ENCODE measurements around the gene TNFAIP2. TPM values are rescaled to one million over a fixed set of nuclear protein-coding genes. Genes with fewer than 3 reads are reported as not detected.

The TNFAIP2 gene
- total and polyA plus RNA-seq, 4 donors, result 65.6 to 519 (median 226) TPM

GRCh38 chr14:103177376-103177775, 54.1 kb downstream of the TNFAIP2 start:
- Histone ChIP-seq H3K36me3 (ENCODE audit: control insufficient read depth in 4 of 4, insufficient read depth in 4 of 4, low read length in 4 of 4) (no peaks in the 10 kb centered on the region), H3K27ac (ENCODE audit: low read depth in 1 of 2, low read length in 1 of 2) (no peak overlapping the region), H3K27me3 (ENCODE audit: control insufficient read depth in 3 of 3, insufficient read depth in 3 of 3, low read length in 2 of 3) (no peaks in the 10 kb centered on the region), H3K4me3 (no peak overlapping the region), H3K4me1 (ENCODE audit: control insufficient read depth in 5 of 5, insufficient read depth in 5 of 5, low read length in 5 of 5) (peaks cover 0 to 5% (median 0%) of the 10 kb centered on the region in 5 donors), H3K9ac (ENCODE audit: insufficient read depth in 1 of 2, low read length in 2 of 2) (no peak overlapping the region), H3K9me3 (ENCODE audit: control insufficient read depth in 4 of 4, insufficient read depth in 3 of 4, low read length in 3 of 4) (peaks cover 0 to 11% (median 4%) of the 10 kb centered on the region in 4 donors)
- no peak for ATAC-seq (ENCODE audit: insufficient read depth, low FRiP score)
- TF ChIP-seq, protein P1, sequence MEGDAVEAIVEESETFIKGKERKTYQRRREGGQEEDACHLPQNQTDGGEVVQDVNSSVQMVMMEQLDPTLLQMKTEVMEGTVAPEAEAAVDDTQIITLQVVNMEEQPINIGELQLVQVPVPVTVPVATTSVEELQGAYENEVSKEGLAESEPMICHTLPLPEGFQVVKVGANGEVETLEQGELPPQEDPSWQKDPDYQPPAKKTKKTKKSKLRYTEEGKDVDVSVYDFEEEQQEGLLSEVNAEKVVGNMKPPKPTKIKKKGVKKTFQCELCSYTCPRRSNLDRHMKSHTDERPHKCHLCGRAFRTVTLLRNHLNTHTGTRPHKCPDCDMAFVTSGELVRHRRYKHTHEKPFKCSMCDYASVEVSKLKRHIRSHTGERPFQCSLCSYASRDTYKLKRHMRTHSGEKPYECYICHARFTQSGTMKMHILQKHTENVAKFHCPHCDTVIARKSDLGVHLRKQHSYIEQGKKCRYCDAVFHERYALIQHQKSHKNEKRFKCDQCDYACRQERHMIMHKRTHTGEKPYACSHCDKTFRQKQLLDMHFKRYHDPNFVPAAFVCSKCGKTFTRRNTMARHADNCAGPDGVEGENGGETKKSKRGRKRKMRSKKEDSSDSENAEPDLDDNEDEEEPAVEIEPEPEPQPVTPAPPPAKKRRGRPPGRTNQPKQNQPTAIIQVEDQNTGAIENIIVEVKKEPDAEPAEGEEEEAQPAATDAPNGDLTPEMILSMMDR (IDR thresholded peaks at IDR 0.05; ENCODE audit: control extremely low read depth, extremely low read depth), result no peak
- WGBS, 2 donors, result 81 to 89% methylated on average over 7 of the region's 7 CpGs
- DNase-seq, result no peak

DNA sequence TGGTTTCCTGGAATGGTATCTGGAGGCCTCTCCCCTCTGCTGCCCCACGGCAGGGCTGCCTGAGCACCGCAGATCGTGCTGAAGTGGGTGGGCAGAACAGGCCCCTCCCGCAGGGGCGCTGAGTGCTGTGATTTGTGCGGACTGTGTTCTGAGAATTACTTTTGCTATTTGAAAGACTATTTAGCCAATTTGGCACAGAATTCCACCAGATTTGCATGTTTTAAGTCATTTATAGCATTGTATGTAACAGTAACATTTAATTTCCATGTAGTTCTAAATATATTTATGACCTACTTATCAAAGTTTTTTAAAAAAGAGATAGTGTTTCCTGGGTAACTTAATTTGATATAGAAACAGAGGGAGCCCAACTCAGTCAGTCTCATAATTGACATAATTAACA, 55.3 kb downstream of the TNFAIP2 start:
- whole genome bisulfite sequencing, 2 donors, result 70 to 85% methylated on average over 6 of the region's 6 CpGs
- no peak overlapping the region for H3K27ac ChIP-seq (ENCODE audit: low read depth in 1 of 2, low read length in 1 of 2)
- H3K36me3 ChIP-seq (ENCODE audit: control insufficient read depth in 4 of 4, insufficient read depth in 4 of 4, low read length in 4 of 4), result no peaks in the 10 kb centered on the region
- peaks cover 0 to 5% (median 0%) of the 10 kb centered on the region in 5 donors for H3K4me1 ChIP-seq (ENCODE audit: control insufficient read depth in 5 of 5, insufficient read depth in 5 of 5, low read length in 5 of 5)
- no peaks in the 10 kb centered on the region for H3K27me3 ChIP-seq (ENCODE audit: control insufficient read depth in 3 of 3, insufficient read depth in 3 of 3, low read length in 2 of 3)
- no peak overlapping the region for H3K4me3 ChIP-seq
- no peak for ATAC-seq (ENCODE audit: insufficient read depth, low FRiP score)
- H3K9me3 ChIP-seq (ENCODE audit: control insufficient read depth in 4 of 4, insufficient read depth in 3 of 4, low read length in 3 of 4), result peaks cover 0 to 11% (median 4%) of the 10 kb centered on the region in 4 donors
- no peak for DNase-seq
- no peak overlapping the region for H3K9ac ChIP-seq (ENCODE audit: insufficient read depth in 1 of 2, low read length in 2 of 2)
- TF ChIP-seq, protein P1 (IDR thresholded peaks at IDR 0.05; ENCODE audit: control extremely low read depth, extremely low read depth), result no peak

- H3K4me3 ChIP-seq, result no peak overlapping the region
- peaks cover 0 to 5% (median 0%) of the 10 kb centered on the region in 5 donors for H3K4me1 ChIP-seq (ENCODE audit: control insufficient read depth in 5 of 5, insufficient read depth in 5 of 5, low read length in 5 of 5)
- no peak overlapping the region for H3K9ac ChIP-seq (ENCODE audit: insufficient read depth in 1 of 2, low read length in 2 of 2)
- TF ChIP-seq, protein P1 (IDR thresholded peaks at IDR 0.05; ENCODE audit: control extremely low read depth, extremely low read depth), result no peak
- DNase-seq, result peak in 1 of 3 donors; percentile 27
- no peak overlapping the region for H3K27ac ChIP-seq (ENCODE audit: low read depth in 1 of 2, low read length in 1 of 2)
- ATAC-seq (ENCODE audit: insufficient read depth, low FRiP score), result peak; percentile 82
- H3K9me3 ChIP-seq (ENCODE audit: control insufficient read depth in 4 of 4, insufficient read depth in 3 of 4, low read length in 3 of 4), result peaks cover 0 to 11% (median 4%) of the 10 kb centered on the region in 4 donors
- 49 to 54% methylated on average over 5 of the region's 5 CpGs for WGBS, 2 donors
- no peaks in the 10 kb centered on the region for H3K36me3 ChIP-seq (ENCODE audit: control insufficient read depth in 4 of 4, insufficient read depth in 4 of 4, low read length in 4 of 4)
- no peaks in the 10 kb centered on the region for H3K27me3 ChIP-seq (ENCODE audit: control insufficient read depth in 3 of 3, insufficient read depth in 3 of 3, low read length in 2 of 3)
Measured at GRCh38 chr14:103179094-103179493, 55.8 kb downstream of the TNFAIP2 start.

- Histone ChIP-seq H3K4me3 (no peak overlapping the region), H3K4me1 (ENCODE audit: control insufficient read depth in 5 of 5, insufficient read depth in 5 of 5, low read length in 5 of 5) (peaks cover 0 to 5% (median 0%) of the 10 kb centered on the region in 5 donors), H3K9me3 (ENCODE audit: control insufficient read depth in 4 of 4, insufficient read depth in 3 of 4, low read length in 3 of 4) (peaks cover 0 to 5% (median 1%) of the 10 kb centered on the region in 4 donors), H3K9ac (ENCODE audit: insufficient read depth in 1 of 2, low read length in 2 of 2) (no peak overlapping the region), H3K27me3 (ENCODE audit: control insufficient read depth in 3 of 3, insufficient read depth in 3 of 3, low read length in 2 of 3) (no peaks in the 10 kb centered on the region), H3K27ac (ENCODE audit: low read depth in 1 of 2, low read length in 1 of 2) (no peak overlapping the region), H3K36me3 (ENCODE audit: control insufficient read depth in 4 of 4, insufficient read depth in 4 of 4, low read length in 4 of 4) (no peaks in the 10 kb centered on the region)
- TF ChIP-seq, protein P1 (IDR thresholded peaks at IDR 0.05; ENCODE audit: control extremely low read depth, extremely low read depth), result no peak
- WGBS, 2 donors, result 92 to 95% methylated on average over 5 of the region's 5 CpGs
- DNase-seq, result no peak
- no peak for ATAC-seq (ENCODE audit: insufficient read depth, low FRiP score)
Measured at GRCh38 chr14:103180331-103180730, 57.1 kb downstream of the TNFAIP2 start.
